Natural killer cell (primary cell): ENCODE data around the gene NFIC. TPM values are rescaled to one million over a fixed set of nuclear protein-coding genes. Genes with fewer than 3 reads are reported as not detected.
A peak's percentile ranks its signal among the peaks of the same experiment; 100 is the strongest.

Experiments
- ATAC-seq, 3 donors: fragments of 150-1000 bp in 2 of 3; fragments of 200-7000 bp in 1 of 3; cut with Tn5 transposase; 1 replicate in 1 of 3; 2 replicates in 2 of 3; pipeline ENCODE4 v1.10.0; 2021; ENCODE audit warnings: mild to moderate bottlenecking in 2 of 3, moderate library complexity in 2 of 3
- DNase-seq, 2 donors: peaks; one replicate each; pipeline versions ENCODE4 v3.0.0 to v3.0.0-alpha.2; 2013 to 2021; ENCODE audit warnings: mixed read lengths in 1 of 2
- H3K27ac ChIP-seq: one replicate; pipeline ENCODE4 v1.5.1; 2013; ENCODE audit warnings: mild to moderate bottlenecking, low read length
- H3K27me3 ChIP-seq: one replicate; pipeline ENCODE4 v1.6.1; 2013; ENCODE audit warnings: low read length; ENCODE audit not compliant: control insufficient read depth, insufficient read depth
- H3K36me3 ChIP-seq: one replicate; pipeline ENCODE4 v1.6.1; 2013; ENCODE audit warnings: low read length; ENCODE audit not compliant: control insufficient read depth, insufficient read depth
- H3K4me1 ChIP-seq: one replicate; pipeline ENCODE4 v1.6.1; 2013; ENCODE audit warnings: low read length; ENCODE audit not compliant: control insufficient read depth, insufficient read depth
- H3K4me3 ChIP-seq: one replicate; pipeline ENCODE4 v1.5.1; 2013; ENCODE audit warnings: low read length
- H3K9me3 ChIP-seq: one replicate; pipeline ENCODE4 v1.6.1; 2013; ENCODE audit warnings: low read length; ENCODE audit not compliant: control insufficient read depth, insufficient read depth
- H3K27ac Mint-ChIP-seq, 2 donors: one replicate each; pipeline ENCODE4 v1.8.0; 2022; ENCODE audit warnings: mild to moderate bottlenecking in 2 of 2, mixed read lengths in 2 of 2, moderate library complexity in 1 of 2
- H3K27me3 Mint-ChIP-seq, 2 donors: one replicate each; pipeline ENCODE4 v1.8.0; 2022; ENCODE audit warnings: low read depth in 2 of 2, mixed read lengths in 2 of 2
- H3K36me3 Mint-ChIP-seq: one replicate; pipeline ENCODE4 v1.8.0; 2022; ENCODE audit warnings: mixed read lengths
- H3K4me1 Mint-ChIP-seq, 2 donors: one replicate each; pipeline ENCODE4 v1.8.0; 2022; ENCODE audit warnings: mixed read lengths in 2 of 2
- H3K4me3 Mint-ChIP-seq: one replicate; pipeline ENCODE4 v1.8.0; 2022; ENCODE audit warnings: mild to moderate bottlenecking, moderate library complexity, mixed read lengths
- H3K9me3 Mint-ChIP-seq, 2 donors: one replicate each; pipeline ENCODE4 v1.8.0; 2022; ENCODE audit warnings: mixed read lengths in 2 of 2
- CTCF ChIP-seq: fragments of 200-600 bp; IDR thresholded peaks from one replicate; pipeline ENCODE4 v1.8.0; 2022; ENCODE audit warnings: antibody characterized with exemption
- WGBS: methylation state at CpG from one replicate; pipeline ENCODE4 v1.1.7; 2013; ENCODE audit warnings: missing lambda C conversion rate; ENCODE audit not compliant: insufficient coverage; 5-methylcytosine and 5-hydroxymethylcytosine counted together
- intact Hi-C: fragments of 100-400 bp; cut with micrococcal nuclease; formaldehyde crosslinking; loops from one replicate; pipeline ENCODE4 v1.14.2; 2022
- total RNA-seq, 4 donors: library from RNA; stranded (reverse); fragments of 120-200 nt in 1 of 4; gene quantifications; one replicate each; pipeline versions ENCODE4 v1.2.3 to v1.2.4, GENCODE V29; 2013 to 2022

NFIC gene
- total RNA-seq, 3 donors from 2014 or later (not counting 1 experiment from before 2014, with no cell fraction given) = 18.5 to 22.2 (median 20.6) TPM

- Histone ChIP-seq H3K27ac (no peak overlapping the region), H3K4me3 (no peak overlapping the region), H3K27me3 (no peaks in the 10 kb centered on the region), H3K4me1 (peaks cover 46% of the 10 kb centered on the region), H3K36me3 (peaks cover 11% of the 10 kb centered on the region), H3K9me3 (no peaks in the 10 kb centered on the region)
- WGBS = 94% methylated on average over 23 of the region's 23 CpGs
- Mint-ChIP-seq H3K27ac (no peak overlapping the region), H3K4me1 (peaks cover 23 to 41% of the 10 kb centered on the region in 2 donors), H3K36me3 (no peaks in the 10 kb centered on the region), H3K9me3 (no peaks in the 10 kb centered on the region), H3K27me3 (no peaks in the 10 kb centered on the region), H3K4me3 (no peak overlapping the region)
- ATAC-seq = no peak
- no peak for TF ChIP-seq CTCF
- intact Hi-C loops = no loop called here
- DNase-seq = no peak
Observed at GRCh38 chr19:3513229-3514140, 147.1 kb downstream of the NFIC start.

GRCh38 chr19:3514930-3515329 lies 148.5 kb downstream of the NFIC start:
- Mint-ChIP-seq H3K36me3 (no peaks in the 10 kb centered on the region), H3K4me3 (no peak overlapping the region), H3K9me3 (no peaks in the 10 kb centered on the region), H3K27ac (peak overlapping the region in 1 of 2 donors; percentile 24), H3K4me1 (peaks cover 8 to 27% of the 10 kb centered on the region in 2 donors), H3K27me3 (no peaks in the 10 kb centered on the region)
- Histone ChIP-seq H3K4me3 (no peak overlapping the region), H3K27ac (no peak overlapping the region), H3K27me3 (no peaks in the 10 kb centered on the region), H3K36me3 (peaks cover 14% of the 10 kb centered on the region), H3K4me1 (peaks cover 32% of the 10 kb centered on the region), H3K9me3 (no peaks in the 10 kb centered on the region)
- TF ChIP-seq CTCF = no peak
- intact Hi-C loops = no loop called here
- 92% methylated on average over 12 of the region's 12 CpGs for WGBS
- ATAC-seq (no peak), DNase-seq (no peak)

GRCh38 chr19:3515891-3516422 lies 149.6 kb downstream of the NFIC start:
- H3K27ac Mint-ChIP-seq = peak overlapping the region in 1 of 2 donors; percentile 61
- intact Hi-C loops = no loop called here
- peaks cover 28% of the 10 kb centered on the region for H3K4me1 ChIP-seq

More at GRCh38 chr19:3515891-3516422, 149.6 kb downstream of the NFIC start:
- no peak for TF ChIP-seq CTCF
- 79% methylated on average over 15 of the region's 15 CpGs for WGBS
- Mint-ChIP-seq H3K36me3 (no peaks in the 10 kb centered on the region), H3K4me3 (no peak overlapping the region), H3K4me1 (peaks cover 8 to 25% of the 10 kb centered on the region in 2 donors), H3K27me3 (no peaks in the 10 kb centered on the region), H3K9me3 (no peaks in the 10 kb centered on the region)
- ATAC-seq (no peak), DNase-seq (no peak)
- Histone ChIP-seq H3K27ac (no peak overlapping the region), H3K27me3 (no peaks in the 10 kb centered on the region), H3K4me3 (no peak overlapping the region), H3K36me3 (peaks cover 12% of the 10 kb centered on the region), H3K9me3 (no peaks in the 10 kb centered on the region)
